Liver (tissue), 9 donors: ENCODE results near the gene FREM2. TPM values are rescaled to one million over a fixed set of nuclear protein-coding genes. Genes with fewer than 3 reads are reported as not detected.

Experiments used
- DNase-seq: peaks from one replicate; pipeline ENCODE4 v3.0.0-alpha.2; 2017; ENCODE audit warnings: low spot score
- H3K27ac ChIP-seq, 2 donors: one replicate each; pipeline ENCODE4 v1.7.0; 2013; ENCODE audit warnings: inconsistent platforms in 2 of 2, low read length in 2 of 2, control low read depth in 1 of 2, low read depth in 1 of 2, mild to moderate bottlenecking in 1 of 2
- H3K27me3 ChIP-seq, 4 donors: one replicate each; pipeline versions ENCODE4 v1.6.1 to v1.7.0; 2013; ENCODE audit warnings: low read length in 3 of 4, inconsistent platforms in 1 of 4, mild to moderate bottlenecking in 1 of 4, moderate library complexity in 1 of 4; ENCODE audit not compliant: control insufficient read depth in 4 of 4, insufficient read depth in 4 of 4
- H3K36me3 ChIP-seq, 4 donors: one replicate each; pipeline versions ENCODE4 v1.6.1 to v1.7.0; 2013; ENCODE audit warnings: low read length in 3 of 4, mild to moderate bottlenecking in 3 of 4, low read depth in 1 of 4, moderate library complexity in 1 of 4; ENCODE audit not compliant: control insufficient read depth in 4 of 4, insufficient read depth in 3 of 4
- H3K4me1 ChIP-seq, 4 donors: one replicate each; pipeline versions ENCODE4 v1.6.1 to v1.7.0; 2013; ENCODE audit warnings: low read length in 3 of 4, mild to moderate bottlenecking in 3 of 4, moderate library complexity in 1 of 4; ENCODE audit not compliant: control insufficient read depth in 4 of 4, insufficient read depth in 4 of 4
- H3K4me3 ChIP-seq, 3 donors: one replicate each; pipeline versions ENCODE4 v1.6.1 to v1.7.0; 2013; ENCODE audit warnings: low read length in 3 of 3, control low read depth in 1 of 3, low read depth in 1 of 3, mild to moderate bottlenecking in 1 of 3
- H3K9ac ChIP-seq, 2 donors: one replicate each; pipeline ENCODE4 v1.7.0; 2013; ENCODE audit warnings: low read length in 2 of 2, mild to moderate bottlenecking in 2 of 2, moderate library complexity in 2 of 2, control low read depth in 1 of 2, low read depth in 1 of 2
- H3K9me3 ChIP-seq, 4 donors: one replicate each; pipeline versions ENCODE4 v1.6.1 to v1.7.0; 2013; ENCODE audit warnings: low read length in 3 of 4; ENCODE audit not compliant: control insufficient read depth in 4 of 4
- EGR1 ChIP-seq, 2 donors: IDR thresholded peaks; 2 replicates each; pipeline ENCODE4 v1.6.1; 2016 to 2018; ENCODE audit warnings: antibody characterized with exemption in 2 of 2, low read depth in 2 of 2
- FOXA1 ChIP-seq: IDR thresholded peaks from 2 replicates; pipeline ENCODE4 v1.6.1; 2016; ENCODE audit warnings: antibody characterized with exemption
- FOXA2 ChIP-seq: IDR thresholded peaks from 2 replicates; pipeline ENCODE4 v1.6.1; 2016; ENCODE audit warnings: antibody characterized with exemption
- GABPA ChIP-seq, 2 donors: IDR thresholded peaks in 1 of 2; conservative IDR thresholded peaks in 1 of 2; 2 replicates each; pipeline ENCODE4 v1.6.1; 2016; ENCODE audit warnings: antibody characterized with exemption in 2 of 2, mild to moderate bottlenecking in 1 of 2, moderate library complexity in 1 of 2
- HNF4A ChIP-seq, 2 donors: conservative IDR thresholded peaks; 2 replicates each; pipeline ENCODE4 v1.6.1; 2016; ENCODE audit warnings: antibody characterized with exemption in 2 of 2, mild to moderate bottlenecking in 2 of 2
- HNF4G ChIP-seq: IDR thresholded peaks from 2 replicates; pipeline ENCODE4 v1.6.1; 2016; ENCODE audit warnings: antibody characterized with exemption
- JUND ChIP-seq, 2 donors: IDR thresholded peaks; 2 replicates each; pipeline ENCODE4 v1.6.1; 2016; ENCODE audit warnings: antibody characterized with exemption in 2 of 2
- NR2F2 ChIP-seq: IDR thresholded peaks from 2 replicates; pipeline ENCODE4 v1.6.1; 2016; ENCODE audit warnings: antibody characterized with exemption
- RXRA ChIP-seq, 2 donors: IDR thresholded peaks; 2 replicates each; pipeline ENCODE4 v1.6.1; 2017 to 2018; ENCODE audit warnings: antibody characterized with exemption in 2 of 2, mild to moderate bottlenecking in 1 of 2
- SP1 ChIP-seq: IDR thresholded peaks from 2 replicates; pipeline ENCODE4 v1.6.1; 2018; ENCODE audit warnings: antibody characterized with exemption, mild to moderate bottlenecking
- TAF1 ChIP-seq: conservative IDR thresholded peaks from 2 replicates; pipeline ENCODE4 v1.6.1; 2016; ENCODE audit warnings: antibody characterized with exemption, mild to moderate bottlenecking
- YY1 ChIP-seq: IDR thresholded peaks from 2 replicates; pipeline ENCODE4 v1.6.1; 2016; ENCODE audit warnings: antibody characterized with exemption, mild to moderate bottlenecking
- WGBS: extraction: QIAGEN DNeasy Blood & Tissue Kit; methylation state at CpG from one replicate; pipeline ENCODE4 v1.1.7; 2013; 5-methylcytosine and 5-hydroxymethylcytosine counted together
- polyA plus RNA-seq, 2 donors: library from polyadenylated mRNA; stranded (reverse) in 1 of 2; unstranded in 1 of 2; fragments of 200-250 nt in 1 of 2; fragments of >200 nt in 1 of 2; fragmentation: Nextera tagmentation in 1 of 2; extraction: Ambion mirVana in 1 of 2; gene quantifications; one replicate each; pipeline versions ENCODE4 v1.2.1 to v1.2.3, GENCODE V29; 2013 to 2015
- total RNA-seq, 2 donors: library from RNA; depleted of rRNA; stranded (reverse); fragments of >200 nt; gene quantifications; one replicate each; pipeline ENCODE4 v1.2.3, GENCODE V29; 2014
- TF ChIP-seq, protein P1 (sequence below): IDR thresholded peaks from 2 replicates; pipeline ENCODE4 v1.6.1; 2016; ENCODE audit warnings: antibody characterized with exemption
- TF ChIP-seq, protein P2 (sequence below): IDR thresholded peaks from 2 replicates; pipeline ENCODE4 v1.6.1; 2016; ENCODE audit warnings: antibody characterized with exemption
- TF ChIP-seq, protein P3 (sequence below): IDR thresholded peaks from 2 replicates; pipeline ENCODE4 v1.6.1; 2016; ENCODE audit warnings: antibody characterized with exemption, mild to moderate bottlenecking
- TF ChIP-seq, protein P4 (sequence below): IDR thresholded peaks from 2 replicates; pipeline ENCODE4 v1.6.1; 2016; ENCODE audit warnings: antibody characterized with exemption
- TF ChIP-seq, protein P5 (sequence below): fragments of 150-350 bp; IDR thresholded peaks from 2 replicates; pipeline ENCODE4 v1.5.1; 2017; ENCODE audit warnings: improper control_type of control experiment, low read depth, low read length; ENCODE audit not compliant: missing input control
- donor health status: healthy.
- donor health status: healthy.
- donor health status: healthy.
- donor health status: healthy.
- donor health status: healthy.

Gene FREM2
- total and polyA plus RNA-seq, 4 donors, result 0.17 to 1.7 (median 0.37) TPM

DNA sequence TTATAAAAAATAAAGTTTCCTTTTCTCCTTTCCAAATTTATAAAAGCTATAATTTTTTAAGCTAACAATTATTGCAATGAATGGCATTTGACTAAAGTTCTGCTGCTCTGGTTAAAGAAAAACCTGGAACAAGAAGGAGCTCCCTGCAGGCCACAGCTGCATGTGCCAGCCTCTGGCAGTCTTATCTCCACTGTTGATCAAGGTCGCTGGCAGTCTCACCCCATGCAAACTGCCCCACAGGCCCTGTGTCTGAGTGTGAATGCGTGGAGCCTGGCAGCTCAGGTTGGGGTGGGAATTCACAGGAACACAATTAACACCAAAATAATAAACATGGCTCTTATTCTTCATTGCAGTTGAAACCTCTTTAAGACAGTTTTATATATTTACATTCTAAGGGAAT is 30.2 kb upstream of the FREM2 start:
- TF ChIP-seq, protein P1, sequence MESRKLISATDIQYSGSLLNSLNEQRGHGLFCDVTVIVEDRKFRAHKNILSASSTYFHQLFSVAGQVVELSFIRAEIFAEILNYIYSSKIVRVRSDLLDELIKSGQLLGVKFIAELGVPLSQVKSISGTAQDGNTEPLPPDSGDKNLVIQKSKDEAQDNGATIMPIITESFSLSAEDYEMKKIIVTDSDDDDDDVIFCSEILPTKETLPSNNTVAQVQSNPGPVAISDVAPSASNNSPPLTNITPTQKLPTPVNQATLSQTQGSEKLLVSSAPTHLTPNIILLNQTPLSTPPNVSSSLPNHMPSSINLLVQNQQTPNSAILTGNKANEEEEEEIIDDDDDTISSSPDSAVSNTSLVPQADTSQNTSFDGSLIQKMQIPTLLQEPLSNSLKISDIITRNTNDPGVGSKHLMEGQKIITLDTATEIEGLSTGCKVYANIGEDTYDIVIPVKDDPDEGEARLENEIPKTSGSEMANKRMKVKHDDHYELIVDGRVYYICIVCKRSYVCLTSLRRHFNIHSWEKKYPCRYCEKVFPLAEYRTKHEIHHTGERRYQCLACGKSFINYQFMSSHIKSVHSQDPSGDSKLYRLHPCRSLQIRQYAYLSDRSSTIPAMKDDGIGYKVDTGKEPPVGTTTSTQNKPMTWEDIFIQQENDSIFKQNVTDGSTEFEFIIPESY, result no peak
- TF ChIP-seq HNF4A (conservative IDR thresholded peaks at IDR 0.05), result no peak
- TF ChIP-seq, protein P2, sequence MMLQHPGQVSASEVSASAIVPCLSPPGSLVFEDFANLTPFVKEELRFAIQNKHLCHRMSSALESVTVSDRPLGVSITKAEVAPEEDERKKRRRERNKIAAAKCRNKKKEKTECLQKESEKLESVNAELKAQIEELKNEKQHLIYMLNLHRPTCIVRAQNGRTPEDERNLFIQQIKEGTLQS, result no peak
- TF ChIP-seq, protein P3, sequence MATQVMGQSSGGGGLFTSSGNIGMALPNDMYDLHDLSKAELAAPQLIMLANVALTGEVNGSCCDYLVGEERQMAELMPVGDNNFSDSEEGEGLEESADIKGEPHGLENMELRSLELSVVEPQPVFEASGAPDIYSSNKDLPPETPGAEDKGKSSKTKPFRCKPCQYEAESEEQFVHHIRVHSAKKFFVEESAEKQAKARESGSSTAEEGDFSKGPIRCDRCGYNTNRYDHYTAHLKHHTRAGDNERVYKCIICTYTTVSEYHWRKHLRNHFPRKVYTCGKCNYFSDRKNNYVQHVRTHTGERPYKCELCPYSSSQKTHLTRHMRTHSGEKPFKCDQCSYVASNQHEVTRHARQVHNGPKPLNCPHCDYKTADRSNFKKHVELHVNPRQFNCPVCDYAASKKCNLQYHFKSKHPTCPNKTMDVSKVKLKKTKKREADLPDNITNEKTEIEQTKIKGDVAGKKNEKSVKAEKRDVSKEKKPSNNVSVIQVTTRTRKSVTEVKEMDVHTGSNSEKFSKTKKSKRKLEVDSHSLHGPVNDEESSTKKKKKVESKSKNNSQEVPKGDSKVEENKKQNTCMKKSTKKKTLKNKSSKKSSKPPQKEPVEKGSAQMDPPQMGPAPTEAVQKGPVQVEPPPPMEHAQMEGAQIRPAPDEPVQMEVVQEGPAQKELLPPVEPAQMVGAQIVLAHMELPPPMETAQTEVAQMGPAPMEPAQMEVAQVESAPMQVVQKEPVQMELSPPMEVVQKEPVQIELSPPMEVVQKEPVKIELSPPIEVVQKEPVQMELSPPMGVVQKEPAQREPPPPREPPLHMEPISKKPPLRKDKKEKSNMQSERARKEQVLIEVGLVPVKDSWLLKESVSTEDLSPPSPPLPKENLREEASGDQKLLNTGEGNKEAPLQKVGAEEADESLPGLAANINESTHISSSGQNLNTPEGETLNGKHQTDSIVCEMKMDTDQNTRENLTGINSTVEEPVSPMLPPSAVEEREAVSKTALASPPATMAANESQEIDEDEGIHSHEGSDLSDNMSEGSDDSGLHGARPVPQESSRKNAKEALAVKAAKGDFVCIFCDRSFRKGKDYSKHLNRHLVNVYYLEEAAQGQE, result no peak
- TF ChIP-seq, protein P4, sequence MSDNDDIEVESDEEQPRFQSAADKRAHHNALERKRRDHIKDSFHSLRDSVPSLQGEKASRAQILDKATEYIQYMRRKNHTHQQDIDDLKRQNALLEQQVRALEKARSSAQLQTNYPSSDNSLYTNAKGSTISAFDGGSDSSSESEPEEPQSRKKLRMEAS, result no peak
- DNase-seq, result no peak
- Histone ChIP-seq H3K27me3 (peaks cover 0 to 3% (median 0%) of the 10 kb centered on the region in 4 donors), H3K36me3 (no peaks in the 10 kb centered on the region), H3K9me3 (no peaks in the 10 kb centered on the region), H3K27ac (no peak overlapping the region), H3K4me1 (no peaks in the 10 kb centered on the region), H3K4me3 (no peak overlapping the region), H3K9ac (no peak overlapping the region)
- WGBS, result 32% methylated on average over 2 of the region's 2 CpGs

DNA sequence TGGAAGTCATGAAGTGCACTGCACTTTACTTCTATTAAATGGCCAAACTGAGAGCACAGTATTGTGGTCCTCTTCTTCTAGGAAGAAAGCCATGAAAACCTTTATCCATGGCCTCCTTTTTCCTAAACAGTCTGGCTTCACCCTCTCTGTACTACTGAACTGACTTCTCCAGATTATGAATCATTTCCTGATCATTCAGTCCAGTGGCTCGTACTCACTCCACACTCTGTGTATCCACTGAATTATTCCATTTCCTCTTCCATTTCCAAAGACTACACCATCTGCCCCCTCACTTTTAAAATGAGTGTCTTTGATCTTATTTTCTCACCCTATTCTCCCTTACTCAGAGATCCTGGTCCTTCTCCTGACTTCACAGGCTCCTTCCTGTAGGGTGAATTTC is 29.7 kb upstream of the FREM2 start:
- Histone ChIP-seq H3K36me3 (no peaks in the 10 kb centered on the region), H3K4me1 (no peaks in the 10 kb centered on the region), H3K27ac (no peak overlapping the region), H3K27me3 (peaks cover 0 to 3% (median 0%) of the 10 kb centered on the region in 4 donors), H3K9ac (no peak overlapping the region), H3K9me3 (no peaks in the 10 kb centered on the region), H3K4me3 (no peak overlapping the region)
- WGBS, result 69% methylated on average over 1 of the region's 1 CpG
- no peak for DNase-seq
- TF ChIP-seq TAF1 (no peak), EGR1 (IDR thresholded peaks at IDR 0.05; ENCODE audit: low read depth in 2 of 2) (no peak), HNF4A (conservative IDR thresholded peaks at IDR 0.05) (no peak), NR2F2 (no peak), JUND (IDR thresholded peaks at IDR 0.05) (no peak), YY1 (no peak), HNF4G (no peak), FOXA1 (no peak), SP1 (no peak), FOXA2 (no peak), GABPA (IDR thresholded peaks at IDR 0.05 in 1 of 2, conservative IDR thresholded peaks at IDR 0.05 in 1 of 2) (no peak), RXRA (IDR thresholded peaks at IDR 0.05) (no peak)
- TF ChIP-seq, protein P4, result no peak
- TF ChIP-seq, protein P1, result no peak
- TF ChIP-seq, protein P5, sequence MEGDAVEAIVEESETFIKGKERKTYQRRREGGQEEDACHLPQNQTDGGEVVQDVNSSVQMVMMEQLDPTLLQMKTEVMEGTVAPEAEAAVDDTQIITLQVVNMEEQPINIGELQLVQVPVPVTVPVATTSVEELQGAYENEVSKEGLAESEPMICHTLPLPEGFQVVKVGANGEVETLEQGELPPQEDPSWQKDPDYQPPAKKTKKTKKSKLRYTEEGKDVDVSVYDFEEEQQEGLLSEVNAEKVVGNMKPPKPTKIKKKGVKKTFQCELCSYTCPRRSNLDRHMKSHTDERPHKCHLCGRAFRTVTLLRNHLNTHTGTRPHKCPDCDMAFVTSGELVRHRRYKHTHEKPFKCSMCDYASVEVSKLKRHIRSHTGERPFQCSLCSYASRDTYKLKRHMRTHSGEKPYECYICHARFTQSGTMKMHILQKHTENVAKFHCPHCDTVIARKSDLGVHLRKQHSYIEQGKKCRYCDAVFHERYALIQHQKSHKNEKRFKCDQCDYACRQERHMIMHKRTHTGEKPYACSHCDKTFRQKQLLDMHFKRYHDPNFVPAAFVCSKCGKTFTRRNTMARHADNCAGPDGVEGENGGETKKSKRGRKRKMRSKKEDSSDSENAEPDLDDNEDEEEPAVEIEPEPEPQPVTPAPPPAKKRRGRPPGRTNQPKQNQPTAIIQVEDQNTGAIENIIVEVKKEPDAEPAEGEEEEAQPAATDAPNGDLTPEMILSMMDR, result no peak
- TF ChIP-seq, protein P2, result no peak
